HG02759 (cell line): ENCODE data around the gene UCN3.

ENCODE experiments used
- ATAC-seq: cut with Tn5 transposase; IDR thresholded peaks from one replicate; pipeline ENCODE4 v1.9.1; 2021; ENCODE audit warnings: mild to moderate bottlenecking, moderate library complexity; ENCODE audit not compliant: unreplicated experiment

The UCN3 gene, protein sequence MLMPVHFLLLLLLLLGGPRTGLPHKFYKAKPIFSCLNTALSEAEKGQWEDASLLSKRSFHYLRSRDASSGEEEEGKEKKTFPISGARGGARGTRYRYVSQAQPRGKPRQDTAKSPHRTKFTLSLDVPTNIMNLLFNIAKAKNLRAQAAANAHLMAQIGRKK

DNA sequence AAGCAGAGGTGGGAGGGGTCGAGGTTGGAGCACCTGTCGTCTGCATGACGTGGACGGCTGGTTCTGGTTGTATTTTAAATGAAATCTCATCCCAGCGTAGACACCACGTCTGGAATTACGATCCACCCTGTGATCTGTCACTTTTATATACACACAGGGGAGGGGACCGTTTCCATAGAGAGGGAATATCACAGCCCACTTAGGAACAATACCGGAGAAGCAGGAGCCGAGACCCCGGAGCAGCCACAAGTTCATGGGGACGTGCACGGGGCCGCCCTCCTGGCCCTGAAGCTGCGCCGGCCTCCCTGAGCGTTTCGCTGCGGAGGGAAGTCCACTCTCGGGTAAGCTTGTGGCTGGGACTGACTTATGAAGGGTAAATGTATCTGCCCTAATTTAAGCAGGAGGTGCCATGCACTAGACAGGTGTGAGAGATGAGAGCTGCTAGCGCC is at the start of gene UCN3:
TSS of gene UCN3 (plus strand) at position 77 of the 449 bp plus-strand sequence. CDS start 8,755 bp downstream, outside the sequence.
- no peak for ATAC-seq

DNA sequence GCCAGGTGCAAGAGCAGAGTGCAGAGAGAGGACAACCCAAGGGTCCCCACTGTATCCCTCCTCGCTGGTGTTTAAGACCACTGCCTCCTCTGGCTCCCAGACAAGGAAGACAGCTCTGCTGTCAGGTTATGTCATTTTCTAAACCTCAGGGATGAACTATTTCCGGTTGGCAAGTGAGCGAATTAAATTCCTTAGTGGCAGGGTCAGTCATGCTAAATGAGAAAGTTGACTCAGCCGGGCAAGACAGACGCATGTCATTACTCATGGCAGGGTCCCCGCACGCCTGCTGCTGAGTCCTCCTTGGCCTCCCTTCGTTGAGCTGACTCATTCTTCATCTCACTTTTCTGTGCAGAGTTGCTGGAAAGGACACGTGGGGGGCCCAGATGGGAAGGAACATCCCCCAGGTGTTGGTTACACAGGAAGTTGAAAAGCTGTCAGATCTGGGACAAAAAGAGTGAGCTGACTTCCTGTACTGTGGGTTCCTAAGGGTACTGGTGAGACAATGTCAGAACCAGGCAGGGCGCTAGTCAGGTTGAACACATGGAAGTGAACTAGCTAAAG is 47.1 kb upstream of the UCN3 start:
- no peak for ATAC-seq

DNA sequence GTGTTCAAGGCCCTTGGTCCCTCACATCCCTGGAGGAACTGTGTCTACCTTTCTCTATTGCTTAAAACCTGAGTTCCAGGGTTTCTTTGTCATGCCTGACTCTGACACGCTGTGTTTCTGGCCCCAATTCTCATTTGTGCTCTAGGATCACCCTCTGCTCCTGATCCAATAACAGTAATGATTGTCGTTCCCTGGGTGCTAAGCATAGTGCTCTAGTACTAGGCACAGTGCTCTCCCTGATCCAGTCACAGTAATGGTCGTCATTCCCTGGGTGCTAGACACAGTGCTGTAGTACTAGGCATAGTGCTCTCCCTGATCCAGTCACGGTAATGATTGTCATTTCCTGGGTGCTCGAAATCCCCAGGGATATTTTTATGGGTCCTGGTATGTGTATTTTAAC is 46.6 kb upstream of the UCN3 start:
- ATAC-seq: no peak

DNA sequence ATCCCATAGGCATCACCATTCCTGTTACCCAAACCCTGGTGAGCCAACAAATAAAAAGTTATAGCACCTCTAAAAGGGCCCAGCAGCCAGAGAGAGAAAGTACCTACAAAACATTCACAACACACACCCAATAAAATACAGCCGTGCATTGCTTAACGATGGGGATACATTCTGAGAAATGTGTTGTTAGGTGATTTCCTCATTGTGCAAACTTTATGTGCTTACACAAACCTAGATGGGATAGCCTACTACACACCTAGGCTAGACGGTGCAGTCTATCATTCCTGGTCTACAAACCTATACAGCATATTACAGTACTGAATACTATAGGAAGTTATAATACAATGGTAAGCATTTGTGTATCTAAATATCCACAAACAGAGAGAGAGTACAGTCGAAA is 44.9 kb upstream of the UCN3 start:
- ATAC-seq: no peak

DNA sequence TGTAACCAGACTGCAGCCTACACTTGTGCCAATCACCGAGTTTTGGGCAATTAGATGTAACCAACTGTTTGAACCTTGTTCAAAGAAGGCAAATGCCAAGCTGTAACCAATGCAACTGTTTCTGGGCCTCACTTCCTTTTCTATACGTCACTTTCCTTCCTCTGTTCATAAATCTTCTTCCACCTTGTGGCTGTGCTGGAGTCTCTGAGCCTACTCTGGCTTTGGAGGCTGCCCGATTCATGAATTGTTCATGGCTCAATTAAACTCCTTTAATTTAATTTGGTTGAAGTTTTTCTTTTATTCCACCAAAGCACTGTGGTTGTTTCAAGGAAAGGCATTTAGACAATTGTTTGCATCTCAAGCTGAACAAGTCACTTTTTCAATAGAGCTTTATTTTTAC is 43.5 kb upstream of the UCN3 start:
- no peak for ATAC-seq

DNA sequence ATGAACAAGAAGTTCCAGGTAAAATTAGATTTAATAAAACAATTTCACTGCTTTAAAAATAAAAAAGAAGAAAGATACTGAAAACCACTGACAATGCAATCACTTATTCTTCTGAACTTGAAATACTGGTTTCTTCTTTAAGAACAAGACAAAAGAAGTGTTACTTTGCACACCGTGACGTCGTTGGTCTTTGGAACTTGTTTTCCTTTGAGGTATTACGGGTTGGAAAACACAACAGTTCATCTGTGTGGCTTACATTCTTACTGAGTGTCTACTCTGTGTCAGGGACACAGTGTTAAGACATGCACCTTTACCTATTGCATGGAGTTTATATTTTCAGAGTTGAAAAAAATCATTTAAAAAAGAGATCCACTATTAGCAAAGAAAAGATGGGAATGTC is 41.3 kb upstream of the UCN3 start:
- no peak for ATAC-seq

DNA sequence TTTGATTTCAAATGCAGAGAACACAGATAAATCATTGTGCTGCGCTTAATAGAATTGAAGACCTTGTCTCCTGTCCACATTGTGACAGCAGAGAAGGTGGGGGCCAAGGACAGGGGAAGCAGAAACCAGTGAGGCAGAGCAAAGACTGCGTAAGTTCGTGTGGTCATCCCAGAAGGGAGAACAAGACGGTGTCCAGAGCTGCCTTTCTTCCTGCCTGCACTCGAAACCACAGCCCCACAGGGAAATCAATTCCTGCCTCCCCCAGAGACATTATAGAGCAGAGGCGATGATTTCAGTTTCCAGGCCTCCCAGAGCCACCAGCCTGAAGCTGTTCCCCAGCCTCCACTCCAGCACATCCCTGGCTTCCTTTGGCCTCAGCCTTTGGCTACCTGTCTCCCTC is 39.7 kb upstream of the UCN3 start:
- no peak for ATAC-seq

DNA sequence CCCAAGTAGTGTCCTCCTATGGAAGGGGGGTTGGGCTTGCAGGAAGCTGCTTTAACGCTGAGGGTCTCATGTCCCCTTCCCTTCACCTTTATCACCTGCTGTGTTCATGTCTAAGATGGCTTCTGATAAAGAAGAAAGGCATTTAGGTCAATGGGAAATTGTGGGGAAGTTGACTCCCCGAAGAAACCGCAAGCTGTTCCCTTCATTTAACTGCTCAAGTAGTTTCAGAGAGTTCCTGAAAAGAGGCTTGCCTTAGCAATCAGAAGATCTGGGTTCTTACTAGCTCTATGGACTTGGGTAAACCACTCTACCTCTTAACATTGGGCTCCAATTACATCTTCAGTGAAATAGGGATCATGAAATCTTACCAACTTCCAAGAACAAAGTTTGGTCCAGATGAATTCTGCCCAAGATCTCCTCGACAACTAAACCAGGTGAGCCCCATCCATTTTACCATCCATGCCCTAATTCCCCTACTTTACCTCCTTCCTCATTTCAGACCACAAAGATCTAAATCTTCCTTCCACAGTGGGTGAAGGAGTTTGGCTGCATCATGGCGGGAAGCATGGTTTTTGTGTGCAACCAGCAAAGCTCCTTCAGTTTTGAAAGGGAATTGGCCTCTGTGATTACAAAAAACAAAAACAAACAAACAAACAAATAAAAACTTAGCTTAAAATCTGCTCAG is 30.4 kb upstream of the UCN3 start:
- ATAC-seq: no peak

DNA sequence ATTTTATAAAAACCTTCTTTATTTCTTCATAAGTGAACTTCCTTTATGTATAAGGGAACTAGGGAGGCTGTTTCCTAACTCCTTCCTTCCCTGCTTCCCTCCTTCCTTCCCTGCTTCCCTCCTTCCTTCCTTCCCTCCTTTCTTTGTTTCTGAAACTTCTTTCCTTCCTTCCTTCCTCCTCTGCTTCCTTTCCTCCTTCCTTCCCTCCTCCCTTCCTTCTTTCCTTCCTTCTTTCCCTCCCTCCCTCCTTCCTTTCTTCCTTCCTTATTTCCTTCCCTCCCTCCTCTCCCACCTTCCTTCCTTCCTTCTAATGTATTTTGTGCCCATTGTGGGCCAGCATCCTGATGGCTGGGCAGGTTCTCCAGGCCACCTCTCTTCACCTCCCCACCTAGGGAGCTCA is 26.8 kb upstream of the UCN3 start:
- ATAC-seq: no peak

DNA sequence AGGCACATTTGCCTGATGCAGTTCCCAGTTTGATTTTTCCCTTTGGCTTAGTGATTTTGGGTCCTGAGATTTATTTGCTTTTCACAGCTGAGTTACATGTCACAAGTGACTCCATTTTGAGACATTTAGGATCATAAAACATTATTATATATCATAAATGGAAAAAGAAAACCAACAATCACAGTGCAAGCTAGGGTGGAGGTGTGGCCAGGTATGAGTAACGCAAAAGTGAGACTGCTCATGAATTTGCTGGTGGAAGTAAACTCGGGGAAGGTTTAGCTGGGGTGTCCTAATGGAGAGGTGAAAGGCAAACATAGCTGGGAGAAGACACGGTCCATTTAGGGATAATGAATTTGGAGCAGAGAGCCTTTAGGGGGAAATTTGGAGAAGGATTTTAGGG is 21.7 kb upstream of the UCN3 start:
- no peak for ATAC-seq

DNA sequence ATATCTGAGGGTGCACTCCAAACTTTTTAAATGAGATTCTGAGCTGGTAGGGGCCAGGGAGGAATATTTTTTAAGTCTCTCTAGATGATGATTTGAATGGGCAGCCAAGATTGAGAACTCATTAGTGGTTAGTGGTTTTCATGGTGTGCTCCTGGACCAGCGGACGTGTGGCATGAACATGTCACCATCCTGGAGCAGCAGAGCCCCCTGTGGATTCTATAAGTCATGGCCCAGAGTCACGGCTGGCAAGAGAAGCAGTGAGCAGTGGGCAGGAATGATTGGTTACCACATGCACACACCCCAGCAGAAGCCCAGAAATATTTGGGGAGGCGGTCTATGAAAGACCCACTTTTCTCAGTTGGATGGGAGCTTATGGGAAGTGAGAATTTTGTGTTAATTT is 21.2 kb upstream of the UCN3 start:
- ATAC-seq: no peak

DNA sequence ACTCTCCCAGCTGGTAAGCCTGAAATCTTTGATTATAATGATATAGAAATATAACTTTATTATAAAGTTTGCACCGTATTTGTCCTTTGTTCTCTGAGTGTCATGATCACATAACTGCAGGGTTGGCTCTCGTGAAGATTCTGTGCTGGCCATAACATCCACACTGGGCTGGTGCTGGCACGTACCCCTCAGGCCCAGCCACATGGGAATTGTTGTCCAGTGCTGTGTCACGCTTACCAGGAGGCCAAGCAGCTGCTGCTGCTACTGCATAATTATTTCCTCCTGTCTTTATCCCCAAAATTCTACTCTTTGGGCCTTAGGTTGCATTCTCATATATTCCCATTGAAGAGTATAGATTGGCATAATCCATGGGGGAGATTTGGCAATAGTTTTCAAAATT is 20.8 kb upstream of the UCN3 start:
- ATAC-seq: no peak

DNA sequence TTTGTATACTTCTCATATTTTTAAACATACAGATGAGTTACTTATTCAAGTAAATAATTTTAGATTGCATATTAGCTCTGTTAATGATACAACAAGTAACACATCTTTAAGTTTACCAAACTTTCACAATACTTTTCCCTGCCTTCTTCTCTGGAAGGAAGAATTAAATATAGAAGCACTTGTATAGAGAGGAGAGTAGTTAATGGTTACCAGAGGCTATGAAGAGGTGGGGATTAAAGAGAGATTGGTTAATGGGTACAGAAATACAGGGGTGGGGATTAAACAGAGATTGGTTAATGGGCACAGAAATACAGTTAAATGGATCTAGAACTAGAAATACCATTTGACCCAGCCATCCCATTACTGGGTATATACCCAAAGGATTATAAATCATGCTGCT is 20.0 kb upstream of the UCN3 start:
- ATAC-seq: no peak

DNA sequence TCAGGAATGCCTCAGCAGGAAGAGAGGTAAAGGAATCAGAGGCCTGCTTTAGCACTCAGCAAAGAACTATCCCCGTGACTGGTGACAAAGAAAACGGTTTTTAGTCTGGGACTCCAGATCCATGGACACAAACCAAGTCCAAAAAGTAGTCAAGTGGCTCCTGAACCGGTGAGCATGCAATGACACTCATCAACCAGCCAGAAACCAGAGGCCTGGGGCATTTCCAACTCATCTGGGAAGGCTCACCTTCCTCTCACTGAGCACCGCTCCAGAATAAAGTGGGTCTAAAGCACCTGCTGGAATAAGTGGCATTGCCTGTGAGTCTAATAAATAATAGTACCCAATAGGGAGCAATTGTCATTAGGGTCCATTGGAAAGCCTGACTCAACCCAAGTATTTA is 17.9 kb upstream of the UCN3 start:
- no peak for ATAC-seq

DNA sequence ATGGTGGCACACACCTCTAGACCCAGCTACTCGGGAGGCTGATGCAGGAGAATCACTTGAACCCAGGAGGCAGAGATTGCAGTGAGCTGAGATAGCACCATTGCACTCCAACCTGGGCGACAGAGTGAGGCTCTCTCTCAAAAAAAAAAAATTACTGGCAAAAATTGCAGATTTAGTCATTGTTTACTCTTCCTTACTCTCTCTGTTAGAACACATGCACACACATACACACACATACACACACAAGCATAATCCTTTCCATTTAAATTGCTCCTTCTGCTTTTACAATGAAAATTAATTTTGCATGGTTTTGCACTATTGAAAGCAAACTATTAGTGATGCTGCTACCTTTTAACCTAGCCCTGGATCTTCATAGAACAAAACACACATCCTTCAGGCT is 15.4 kb upstream of the UCN3 start:
- ATAC-seq: no peak

DNA sequence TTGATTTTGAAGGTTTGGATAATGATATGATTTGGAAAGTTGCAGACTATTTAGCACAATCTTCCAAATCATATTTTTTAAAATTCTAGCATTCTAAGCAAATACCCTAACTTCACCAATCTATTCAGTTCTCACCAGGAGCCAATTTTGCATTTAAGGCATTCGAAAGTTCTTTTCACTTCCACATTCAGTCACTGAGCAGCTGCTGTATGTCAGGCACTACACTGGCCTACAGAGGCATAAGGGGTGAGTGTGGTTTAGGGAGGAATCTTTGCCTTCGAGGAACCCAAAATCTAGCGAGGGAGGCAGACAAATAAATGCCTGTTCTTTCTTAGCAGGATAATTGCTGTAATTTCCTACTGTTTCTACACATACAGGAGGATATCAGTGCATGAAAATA is 10.7 kb upstream of the UCN3 start:
- peak; percentile 80 for ATAC-seq

DNA sequence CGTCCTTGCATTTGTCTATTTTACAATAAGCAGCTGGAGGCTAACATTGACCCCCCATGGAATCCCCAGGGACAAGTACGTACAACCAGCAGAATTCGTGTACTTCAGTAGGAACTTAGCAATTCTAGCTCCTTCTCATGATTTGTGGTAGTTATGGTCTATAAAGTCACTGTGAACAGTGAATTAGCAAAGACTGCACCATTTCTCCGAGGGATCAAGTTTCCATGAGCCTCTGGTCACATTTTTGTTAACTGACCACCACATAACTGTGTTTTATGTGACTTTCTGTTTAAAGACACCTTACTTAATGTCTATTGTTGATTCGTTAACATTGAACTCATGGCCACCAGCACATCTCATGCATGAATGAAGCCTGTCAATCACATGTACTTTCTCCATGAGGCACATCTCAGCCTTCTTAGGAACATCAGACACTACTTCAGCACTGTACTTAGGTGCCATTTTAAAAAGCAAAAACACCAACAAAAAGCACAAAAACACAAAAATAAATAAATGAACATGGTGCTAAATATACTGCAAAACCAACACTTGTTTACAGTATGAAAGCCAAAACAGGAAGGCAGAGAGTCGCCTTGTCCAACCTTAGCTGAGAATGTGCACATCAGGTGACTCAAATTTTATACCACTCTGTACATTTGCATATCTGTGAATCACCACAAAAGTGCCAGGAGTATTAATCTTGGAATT is 9.0 kb upstream of the UCN3 start:
- no peak for ATAC-seq

DNA sequence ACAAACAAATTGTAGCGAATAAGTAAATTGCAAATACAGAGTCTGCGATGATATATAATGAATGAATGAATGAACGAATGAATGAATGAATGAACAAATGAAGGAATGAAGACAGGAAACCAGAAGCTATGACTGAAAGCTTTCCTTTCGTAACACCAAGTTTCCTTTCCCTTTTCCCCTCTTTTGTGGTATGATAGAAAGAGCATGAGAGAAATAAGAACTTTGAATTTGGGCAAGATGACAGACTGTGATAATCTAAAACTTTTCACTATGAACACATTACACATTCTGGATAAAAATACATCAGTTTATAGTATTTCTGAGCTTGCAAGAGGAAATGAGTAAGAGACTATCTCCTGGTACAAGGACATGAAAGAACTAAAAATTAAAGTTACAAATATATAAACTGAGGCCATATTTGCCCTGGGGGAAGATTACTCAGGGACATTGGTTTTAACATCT is 8.4 kb upstream of the UCN3 start:
- no peak for ATAC-seq

DNA sequence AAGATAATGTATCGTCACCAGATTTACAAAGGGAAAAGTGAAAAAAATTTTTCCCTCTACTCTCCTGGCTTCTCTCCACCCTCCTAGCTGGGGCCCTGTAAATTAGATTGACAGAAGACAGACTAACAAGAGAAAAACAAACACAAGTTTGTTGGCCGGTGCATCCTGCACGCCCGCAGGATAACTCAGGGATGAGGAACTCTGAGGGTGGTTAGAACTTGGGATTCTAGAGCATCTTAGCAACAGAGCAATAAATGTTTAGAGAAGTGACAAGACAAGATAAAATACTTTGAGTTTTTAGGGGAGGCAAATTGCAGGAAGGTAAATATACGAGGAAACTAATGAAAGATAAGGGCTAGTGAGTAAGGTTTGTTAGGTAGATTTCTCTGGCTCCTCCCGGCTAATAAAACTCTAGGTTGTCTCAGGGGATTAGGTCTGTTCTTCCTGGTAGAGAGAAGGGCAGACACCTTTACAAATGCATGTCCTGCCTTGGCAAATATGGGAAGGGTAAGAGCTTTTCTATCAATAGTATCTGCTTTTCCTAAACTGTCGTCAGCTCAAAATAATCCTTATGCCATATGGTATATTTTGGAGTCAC is 4.3 kb upstream of the UCN3 start:
- no peak for ATAC-seq

DNA sequence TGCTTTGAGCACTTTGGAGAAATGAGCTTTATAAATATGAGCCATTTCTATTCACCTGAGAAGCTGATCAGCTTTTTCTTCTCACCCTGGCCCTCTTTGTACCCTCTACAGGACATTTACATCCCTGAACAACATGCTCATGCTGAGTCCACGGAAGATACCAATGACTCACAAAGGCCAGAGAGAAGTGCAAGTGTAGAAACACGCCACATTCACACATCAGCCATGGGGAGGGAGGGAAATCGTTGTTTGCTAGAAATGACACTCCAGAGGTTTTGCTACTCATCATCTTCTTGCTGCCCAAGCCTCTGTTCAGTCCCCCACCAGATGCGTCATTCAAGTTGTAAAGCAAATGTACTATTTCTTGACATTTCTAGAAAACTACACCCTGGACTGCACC is 2.8 kb upstream of the UCN3 start:
- no peak for ATAC-seq

DNA sequence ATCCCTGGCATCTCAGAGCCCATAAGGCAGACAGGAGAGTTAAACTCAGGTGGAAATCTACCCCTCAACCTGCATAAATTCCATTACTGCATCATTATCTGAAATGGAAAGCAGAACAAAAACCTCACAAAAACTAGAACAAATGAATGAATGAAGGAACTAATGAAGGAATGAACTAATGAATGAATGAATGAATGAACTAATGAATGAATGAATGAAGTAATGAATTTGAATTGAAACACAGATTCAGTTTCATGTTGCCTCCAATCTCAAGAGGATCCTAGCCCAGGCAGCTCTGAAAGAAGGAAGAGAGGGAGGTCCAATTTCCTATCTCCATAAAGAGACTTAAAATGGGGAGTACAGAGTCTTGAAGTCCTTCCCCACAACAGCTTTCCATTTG is 1.9 kb upstream of the UCN3 start:
- ATAC-seq: no peak

DNA sequence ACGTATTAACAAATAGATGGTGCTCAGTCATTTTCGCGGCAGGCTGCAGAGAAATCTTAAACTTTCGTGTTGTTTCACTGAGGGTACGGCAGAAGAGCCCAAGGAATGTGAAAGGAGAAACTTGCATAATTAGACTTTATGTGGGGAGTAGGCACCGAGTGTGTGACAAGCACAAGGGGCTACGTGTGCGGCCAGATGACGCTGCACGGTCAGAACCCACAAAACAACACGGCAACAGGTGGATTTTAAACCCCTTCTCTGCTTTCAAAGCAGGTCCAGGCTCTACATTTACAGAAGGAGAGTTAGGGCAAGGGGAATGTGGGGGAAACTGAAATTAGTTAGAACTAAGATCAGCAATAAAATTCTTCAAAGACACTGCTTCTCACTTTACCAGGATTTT is 392 bp upstream of the UCN3 start:
- ATAC-seq: no peak
